Kidney capillary endothelial cell (primary cell): ENCODE results near the gene C1orf94.

Experiments
- DNase-seq: peaks from one replicate; pipeline ENCODE4 v3.0.0-alpha.2; 2018; ENCODE audit warnings: low spot score

Gene C1orf94

GRCh38 chr1:34176830-34177603 is at the start of gene C1orf94:
Gene C1orf94, plus strand, starts transcription at chr1:34176907. Its CDS starts 883 bp downstream, at chr1:34177790.
- no peak for DNase-seq

- DNase-seq = no peak
Observed at GRCh38 chr1:34127006-34128000, 49.4 kb upstream of the C1orf94 start.

- DNase-seq = no peak
Observed at GRCh38 chr1:34128186-34128889, 48.4 kb upstream of the C1orf94 start.

GRCh38 chr1:34129630-34130029 is 47.1 kb upstream of the C1orf94 start:
- DNase-seq = no peak

GRCh38 chr1:34130306-34130705 is 46.4 kb upstream of the C1orf94 start:
- no peak for DNase-seq

- DNase-seq = no peak
Observed at GRCh38 chr1:34131396-34132160, 45.1 kb upstream of the C1orf94 start.

GRCh38 chr1:34132161-34132420 is 44.6 kb upstream of the C1orf94 start:
- no peak for DNase-seq

GRCh38 chr1:34137411-34137810 is 39.3 kb upstream of the C1orf94 start:
- DNase-seq = no peak

- DNase-seq = no peak
Observed at GRCh38 chr1:34140011-34140676, 36.6 kb upstream of the C1orf94 start.

- DNase-seq = no peak
Observed at GRCh38 chr1:34143975-34144374, 32.7 kb upstream of the C1orf94 start.

GRCh38 chr1:34144766-34145165 is 31.9 kb upstream of the C1orf94 start:
- DNase-seq = no peak

GRCh38 chr1:34147301-34147700 is 29.4 kb upstream of the C1orf94 start:
- no peak for DNase-seq

GRCh38 chr1:34149501-34149900 is 27.2 kb upstream of the C1orf94 start:
- no peak for DNase-seq

- DNase-seq = no peak
Observed at GRCh38 chr1:34153246-34153645, 23.5 kb upstream of the C1orf94 start.

GRCh38 chr1:34155860-34156259 is 20.8 kb upstream of the C1orf94 start:
- no peak for DNase-seq

- DNase-seq = no peak
Observed at GRCh38 chr1:34156739-34157138, 20.0 kb upstream of the C1orf94 start.

- peak; percentile 62 for DNase-seq
Observed at GRCh38 chr1:34162852-34163766, 13.6 kb upstream of the C1orf94 start.

GRCh38 chr1:34163792-34164731 is 12.6 kb upstream of the C1orf94 start:
- DNase-seq = no peak
